GM04503 (cell line): ENCODE measurements around the gene SPATA46.

ENCODE experiments used
- DNase-seq: peaks from one replicate; pipeline ENCODE4 v3.0.0-alpha.2; 2012; ENCODE audit warnings: low read depth

SPATA46 gene

GRCh38 chr1:162391790-162392563, 15.3 kb upstream of the SPATA46 start:
- no peak for DNase-seq

- DNase-seq: no peak
Observed at GRCh38 chr1:162390396-162391185, 13.9 kb upstream of the SPATA46 start.

- DNase-seq: no peak
Observed at GRCh38 chr1:162389971-162390370, 13.3 kb upstream of the SPATA46 start.

- DNase-seq: peak; percentile 22
Observed at GRCh38 chr1:162389021-162389818, 12.6 kb upstream of the SPATA46 start.

- no peak for DNase-seq
Observed at GRCh38 chr1:162388615-162389014, 12.0 kb upstream of the SPATA46 start.

GRCh38 chr1:162388083-162388594, 11.5 kb upstream of the SPATA46 start:
- DNase-seq: no peak

- no peak for DNase-seq
Observed at GRCh38 chr1:162387226-162388082, 10.8 kb upstream of the SPATA46 start.

- DNase-seq: no peak
Observed at GRCh38 chr1:162386292-162387225, 9.9 kb upstream of the SPATA46 start.

GRCh38 chr1:162385702-162386101, 9.0 kb upstream of the SPATA46 start:
- DNase-seq: no peak

GRCh38 chr1:162385280-162385623, 8.6 kb upstream of the SPATA46 start:
- DNase-seq: no peak

- DNase-seq: no peak
Observed at GRCh38 chr1:162384601-162385279, 8.1 kb upstream of the SPATA46 start.

- DNase-seq: no peak
Observed at GRCh38 chr1:162384116-162384515, 7.5 kb upstream of the SPATA46 start.

GRCh38 chr1:162383516-162383915, 6.9 kb upstream of the SPATA46 start:
- DNase-seq: no peak

- no peak for DNase-seq
Observed at GRCh38 chr1:162383091-162383490, 6.4 kb upstream of the SPATA46 start.

GRCh38 chr1:162381941-162382750, 5.5 kb upstream of the SPATA46 start:
- no peak for DNase-seq

- DNase-seq: no peak
Observed at GRCh38 chr1:162381383-162381782, 4.7 kb upstream of the SPATA46 start, which contains the start of gene C1orf226. TSS of gene C1orf226 (plus strand) at chr1:162381728. CDS start at chr1:162381902, 174 bp downstream.

GRCh38 chr1:162380061-162380846, 3.6 kb upstream of the SPATA46 start:
- no peak for DNase-seq

GRCh38 chr1:162375463-162375862, 1.2 kb downstream of the SPATA46 start:
- no peak for DNase-seq
